Measurements from ENCODE around the gene SEC31A.

GRCh38 chr4:82774711-82775171, 116.2 kb downstream of the SEC31A start:
- TF ChIP-seq GATA2 (IDR thresholded peaks at IDR 0.05; ENCODE audit: low read depth, low read length) (no peak), GATA3 (IDR thresholded peaks at IDR 0.05; ENCODE audit: low read depth, low read length) (no peak)
